Epidermal melanocyte (primary cell): ENCODE data around the gene DPP10.

Source experiments
- DNase-seq: peaks from one replicate; pipeline ENCODE4 v3.0.0; 2011; ENCODE audit warnings: low spot score; ENCODE audit not compliant: insufficient read length

The DPP10 gene

DNA sequence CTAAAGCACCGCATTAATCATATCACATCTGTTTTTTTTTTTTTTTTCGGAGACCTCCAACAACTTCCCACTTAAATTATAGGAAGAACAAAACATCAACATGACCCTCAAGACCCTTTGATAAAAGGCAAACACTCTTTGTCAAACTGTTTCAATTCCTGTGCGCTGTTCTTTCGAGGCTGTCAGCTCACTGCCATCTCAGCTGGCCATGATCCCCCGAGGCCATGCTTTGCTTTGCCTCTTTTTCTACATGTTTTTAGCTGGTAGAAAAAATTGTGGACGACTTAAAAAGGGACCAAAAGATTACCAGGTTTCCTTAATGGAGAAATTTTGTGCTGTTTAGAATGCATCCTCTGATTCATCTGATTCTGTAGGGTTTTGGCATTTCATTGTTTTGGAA, 138.2 kb downstream of the DPP10 start:
- no peak for DNase-seq

DNA sequence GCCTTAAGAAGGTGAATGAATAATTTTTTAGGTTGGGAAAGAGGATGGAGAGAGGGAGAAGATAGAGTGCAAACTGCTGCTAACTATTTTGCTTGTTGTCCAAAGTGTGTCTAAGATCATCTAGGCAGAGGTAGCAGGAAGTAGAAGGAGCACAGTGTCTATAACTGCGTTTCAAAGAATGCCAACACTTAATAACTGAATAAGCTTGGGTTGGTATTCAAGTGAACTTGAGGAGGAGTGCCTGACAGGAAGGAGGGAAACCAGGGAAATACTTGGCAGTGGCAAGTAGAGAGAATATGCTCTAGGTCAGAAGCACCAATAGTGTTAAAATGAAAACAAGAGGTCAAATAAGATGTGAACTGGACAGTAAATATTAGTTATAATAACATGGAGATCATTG, 155.9 kb downstream of the DPP10 start:
- DNase-seq = no peak

DNA sequence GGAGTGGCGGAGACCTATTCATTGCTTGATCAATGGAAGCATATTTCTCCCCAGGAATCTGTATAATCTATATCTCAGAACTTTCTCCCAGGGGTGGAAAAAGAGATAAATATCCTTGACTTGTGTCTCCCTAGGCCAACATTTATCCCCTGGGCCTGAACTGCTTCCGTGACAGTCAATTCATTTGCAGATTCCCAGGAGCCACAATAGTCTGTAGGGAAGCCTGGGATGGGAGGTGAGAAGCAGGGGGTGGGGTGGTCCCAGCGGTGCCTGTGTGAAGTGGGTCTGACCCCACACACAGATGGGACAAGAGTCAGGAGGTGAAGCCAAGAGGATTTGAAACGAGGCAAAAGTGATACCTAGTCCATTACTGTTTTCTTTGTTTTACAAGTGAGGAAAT, 166.8 kb downstream of the DPP10 start:
- DNase-seq = no peak

DNA sequence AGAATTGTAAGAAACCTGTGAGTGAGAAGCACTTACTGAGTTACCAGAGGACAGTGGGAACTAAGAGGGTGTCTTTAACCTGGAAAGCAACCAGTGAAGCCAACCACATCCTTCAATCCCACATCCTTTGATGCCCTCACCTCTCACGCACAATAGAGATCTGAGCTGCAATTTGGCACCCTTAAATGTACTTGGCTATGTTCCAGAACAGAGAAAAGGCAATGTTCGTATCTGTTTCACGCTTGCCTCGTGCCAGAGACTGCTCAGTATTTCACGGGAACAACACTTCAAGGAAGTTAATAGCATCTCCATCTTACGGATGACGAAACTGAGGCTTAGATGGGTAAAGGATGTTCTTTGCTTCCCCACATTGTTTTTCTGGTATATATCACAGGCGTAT, 167.4 kb downstream of the DPP10 start:
- no peak for DNase-seq

DNA sequence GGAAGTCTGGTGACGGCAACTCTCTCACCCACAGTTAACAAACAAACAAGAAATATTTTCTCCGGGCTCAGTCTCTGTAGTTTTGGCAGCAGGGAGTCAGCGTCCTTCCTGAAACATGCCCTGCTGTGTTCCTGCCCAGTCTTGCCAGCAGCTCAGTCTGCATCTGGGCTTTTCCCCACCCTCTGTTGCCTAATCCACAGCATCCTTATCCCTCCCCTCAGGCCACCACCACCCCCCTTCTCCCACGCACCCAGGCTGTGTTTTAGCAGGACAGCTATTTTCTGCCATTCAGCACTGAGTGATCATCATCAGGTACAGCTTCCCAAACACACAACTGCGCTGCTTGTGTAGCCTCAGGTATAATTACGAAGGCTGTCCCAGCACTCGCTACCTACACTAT, 168.2 kb downstream of the DPP10 start:
- DNase-seq = no peak

DNA sequence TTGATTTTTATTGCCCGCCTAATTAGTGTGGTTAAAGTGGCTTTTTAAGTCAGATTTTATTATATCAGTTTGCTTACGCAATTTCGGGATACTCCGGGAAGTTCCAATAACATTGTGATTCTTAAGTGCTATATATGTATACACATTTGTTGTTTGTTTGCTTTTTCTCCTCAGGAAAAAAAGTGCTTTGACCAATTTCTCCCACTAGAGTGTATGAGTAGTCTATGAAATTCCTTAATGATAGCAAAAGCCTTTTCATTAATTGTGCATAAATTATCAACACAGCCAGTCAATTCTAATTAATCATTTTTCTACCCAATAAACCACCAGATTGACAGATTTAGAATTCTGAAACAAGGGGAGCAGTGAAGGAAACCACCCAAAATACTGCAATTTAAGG, 172.2 kb downstream of the DPP10 start:
- no peak for DNase-seq

DNA sequence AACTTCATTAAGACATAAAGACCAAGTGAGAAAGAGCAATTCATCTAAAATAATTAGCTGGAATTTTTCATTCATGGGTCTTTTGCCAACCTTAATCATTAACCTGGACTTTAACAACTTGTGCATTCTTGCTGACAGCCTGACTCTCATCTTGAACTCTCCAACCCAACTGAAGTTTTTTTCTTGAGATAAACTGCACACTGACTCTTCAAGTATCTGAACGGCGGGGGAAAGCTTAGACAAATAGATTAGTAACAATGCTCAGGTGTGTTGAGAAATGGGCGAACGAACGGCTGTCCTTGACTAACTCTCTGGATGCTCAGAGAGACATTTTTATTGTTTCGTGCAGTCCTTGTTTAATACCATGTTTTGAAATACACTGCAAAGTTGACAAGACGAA, 186.0 kb downstream of the DPP10 start:
- DNase-seq = no peak

DNA sequence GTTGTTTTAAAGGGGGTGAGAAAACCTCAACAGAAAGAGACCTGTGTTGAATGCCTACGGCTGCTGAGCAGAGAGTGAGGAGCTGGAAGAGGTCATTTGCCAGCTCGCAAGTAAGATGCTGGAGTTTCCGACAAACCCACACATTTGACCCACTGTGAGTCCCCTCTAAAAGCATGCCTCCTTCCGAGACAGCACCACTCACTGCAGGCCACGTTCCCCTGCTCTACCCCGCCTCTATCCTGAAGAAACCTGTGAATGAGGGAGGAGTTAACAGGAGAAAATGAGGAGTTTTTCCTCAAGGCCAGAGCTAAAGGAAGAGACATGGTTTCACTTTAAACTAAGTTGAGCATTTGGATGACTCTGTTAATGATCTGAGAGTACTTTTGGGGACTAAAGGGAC, 188.7 kb downstream of the DPP10 start:
- no peak for DNase-seq

DNA sequence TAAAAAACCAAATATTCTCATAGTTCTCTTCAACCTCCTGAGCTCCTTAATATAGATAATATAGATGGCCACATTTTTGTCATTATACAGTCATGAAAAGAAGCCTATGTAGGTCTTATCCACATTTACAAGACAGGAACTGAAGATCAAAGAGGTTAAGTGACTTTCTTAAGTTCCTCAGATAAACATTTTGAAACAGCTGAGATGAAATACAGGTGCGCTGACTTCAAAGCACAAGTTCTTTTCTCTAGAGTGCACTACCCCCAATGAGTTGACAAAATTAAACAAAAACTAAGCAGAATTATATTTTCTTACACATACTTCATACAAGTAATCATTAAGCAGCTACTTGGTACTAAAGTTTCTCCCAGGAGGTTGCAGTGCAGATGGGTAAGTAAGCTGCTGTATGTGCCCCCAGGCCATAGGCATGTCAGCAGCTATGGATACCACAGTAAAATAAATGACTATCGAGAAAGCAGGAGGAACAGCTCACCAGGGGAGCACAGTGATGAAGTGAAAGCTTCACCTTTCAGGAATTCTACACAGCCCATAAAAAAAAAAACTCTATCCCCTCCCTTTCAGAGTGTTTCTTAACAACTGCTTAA, 199.8 kb downstream of the DPP10 start:
- no peak for DNase-seq

DNA sequence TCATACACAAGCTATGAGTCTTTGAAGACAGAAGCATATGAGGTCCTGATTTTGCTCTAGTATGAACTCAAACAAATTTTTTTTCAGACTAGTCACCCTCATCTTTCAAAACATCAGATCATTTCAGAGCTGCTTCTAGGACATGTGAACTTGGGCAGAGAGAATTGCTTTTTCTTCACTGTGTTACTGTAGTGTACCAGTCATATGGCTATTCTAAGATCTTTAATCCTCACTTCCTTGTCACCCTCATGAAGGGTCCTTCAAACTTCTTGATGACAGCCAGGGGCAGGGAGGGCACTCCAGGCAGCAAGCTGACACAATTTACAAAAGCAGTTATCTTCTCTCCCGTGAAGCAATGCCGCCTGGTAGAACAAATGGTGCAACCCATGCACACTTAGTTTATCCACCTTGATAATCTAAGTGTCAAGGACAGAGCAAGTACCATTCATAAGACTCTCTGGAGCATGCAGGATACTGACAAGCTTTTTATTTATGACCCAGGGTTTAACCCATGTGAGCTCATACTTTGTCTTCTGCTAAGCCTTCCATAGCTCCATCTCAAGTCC, 200.6 kb downstream of the DPP10 start:
- no peak for DNase-seq

DNA sequence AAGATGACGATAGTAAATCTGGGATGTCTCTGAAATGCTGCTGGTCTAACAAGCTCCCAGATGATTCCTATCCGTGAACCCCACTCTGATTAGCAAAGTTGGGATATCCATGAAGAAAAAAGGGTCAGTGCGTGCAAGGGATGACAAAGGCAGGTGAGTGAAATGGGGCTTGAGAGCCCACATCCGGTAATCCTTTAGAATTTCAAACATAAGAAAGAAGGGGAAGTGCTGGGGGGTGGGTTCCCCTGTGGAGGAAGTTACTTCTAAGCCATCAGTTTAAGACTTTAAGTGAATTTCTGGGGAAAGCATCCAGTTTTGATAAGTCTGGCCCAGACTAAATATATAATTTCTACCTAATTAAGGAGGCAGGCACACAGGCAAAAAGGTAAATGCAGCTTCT, 209.5 kb downstream of the DPP10 start:
- DNase-seq = no peak

DNA sequence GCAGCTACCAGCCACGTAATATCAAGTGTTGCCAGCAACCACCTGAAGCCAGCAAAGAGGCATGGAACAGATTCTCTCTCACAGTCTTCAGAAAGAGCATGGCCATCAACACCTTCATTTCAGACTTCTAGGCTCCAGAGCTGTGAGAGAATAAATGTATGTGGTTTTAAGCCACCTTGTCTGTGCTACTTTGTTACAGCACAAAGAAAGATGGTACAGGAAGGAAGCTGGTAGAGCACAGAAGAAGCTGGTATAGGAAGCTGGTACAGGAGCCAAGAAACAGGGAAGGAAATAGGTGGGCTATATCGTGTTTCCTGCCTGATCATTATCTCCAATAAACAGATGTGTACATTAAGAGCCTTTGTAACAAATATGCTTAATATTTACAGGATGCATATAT, 217.4 kb downstream of the DPP10 start:
- no peak for DNase-seq

DNA sequence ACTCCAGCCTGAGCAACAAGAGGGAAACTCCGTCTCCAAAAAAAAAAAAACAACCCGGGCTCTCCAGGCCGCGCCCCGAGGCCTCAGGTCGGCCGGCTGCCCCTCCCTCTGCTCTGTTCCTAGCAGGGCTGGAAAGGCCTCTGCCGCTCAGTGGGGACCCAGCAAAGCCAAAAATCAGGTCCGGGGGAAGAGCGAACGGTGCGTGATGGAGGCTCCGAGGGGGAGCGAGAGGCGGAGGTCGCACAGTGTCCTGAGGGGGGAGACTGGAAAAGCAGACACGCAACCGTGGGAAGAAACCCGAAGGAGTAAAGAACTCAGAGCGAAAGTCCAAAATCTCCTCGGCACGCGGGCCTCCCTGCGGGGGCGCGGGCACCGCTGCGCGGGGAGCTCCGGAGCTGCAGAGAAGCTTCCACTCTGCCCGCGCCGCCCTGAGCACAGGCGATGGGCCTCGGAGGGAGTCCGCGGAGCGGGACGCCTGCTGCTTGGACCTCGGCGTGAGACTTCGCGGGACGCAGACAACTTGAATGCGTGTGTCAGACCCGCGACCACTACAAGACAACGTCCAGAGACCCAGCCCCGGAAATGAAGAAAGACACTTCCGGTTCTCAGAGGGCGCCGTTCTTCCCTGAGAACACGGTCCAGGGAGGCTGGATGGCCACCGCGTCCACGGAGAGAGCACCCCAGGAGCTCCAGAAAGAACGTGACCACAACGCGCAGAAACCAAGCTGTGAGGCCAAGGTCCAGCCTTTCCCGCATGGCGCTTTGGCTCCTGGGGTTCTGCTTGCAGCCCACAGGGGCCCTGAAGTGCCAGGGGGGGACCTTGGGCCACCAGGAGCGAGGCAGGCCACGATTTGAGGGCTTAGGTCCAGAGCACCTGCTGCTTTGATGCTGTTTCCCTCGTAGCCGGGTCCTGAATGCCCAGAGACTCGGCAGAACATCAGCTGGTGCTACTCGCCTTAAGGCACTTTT, 219.8 kb downstream of the DPP10 start:
- DNase-seq = no peak

DNA sequence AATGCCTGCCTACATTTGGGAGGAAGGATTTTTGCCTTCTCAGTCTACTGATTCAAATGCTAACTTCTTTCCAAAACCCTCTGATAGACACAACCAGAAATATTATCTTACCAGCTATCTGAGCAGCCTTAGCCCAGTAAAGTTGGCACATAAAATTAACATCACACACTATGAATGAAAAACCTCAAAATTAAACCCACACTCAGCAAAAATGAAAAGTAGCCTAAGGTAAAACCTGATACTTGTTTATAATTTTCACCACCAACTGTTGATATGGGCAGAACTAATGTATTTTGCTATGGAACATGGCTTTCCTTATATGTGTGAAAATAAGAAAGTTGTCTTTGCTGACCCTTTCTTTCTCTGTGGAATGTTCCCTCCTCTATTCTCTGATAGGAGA, 226.0 kb downstream of the DPP10 start:
- DNase-seq = no peak

DNA sequence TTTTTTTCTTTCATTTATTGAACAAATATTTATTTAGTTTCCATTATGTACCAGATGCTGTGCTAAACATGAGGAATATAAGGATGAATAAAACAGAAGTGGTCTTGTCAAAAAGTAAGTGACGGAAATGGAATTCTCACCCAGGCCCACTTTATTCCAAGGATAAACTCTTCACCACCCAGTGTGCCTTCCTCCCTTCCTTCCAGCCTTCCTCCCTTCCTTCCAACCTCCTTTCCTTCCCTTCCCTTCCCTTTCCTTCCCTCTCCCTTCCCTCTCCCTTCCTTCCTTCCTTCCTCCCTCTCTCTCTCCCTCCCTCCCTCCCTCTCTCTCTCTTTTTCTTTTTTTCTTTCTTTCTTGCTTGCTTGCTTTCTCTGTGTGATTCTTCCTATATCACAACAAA, 240.8 kb downstream of the DPP10 start:
- no peak for DNase-seq

DNA sequence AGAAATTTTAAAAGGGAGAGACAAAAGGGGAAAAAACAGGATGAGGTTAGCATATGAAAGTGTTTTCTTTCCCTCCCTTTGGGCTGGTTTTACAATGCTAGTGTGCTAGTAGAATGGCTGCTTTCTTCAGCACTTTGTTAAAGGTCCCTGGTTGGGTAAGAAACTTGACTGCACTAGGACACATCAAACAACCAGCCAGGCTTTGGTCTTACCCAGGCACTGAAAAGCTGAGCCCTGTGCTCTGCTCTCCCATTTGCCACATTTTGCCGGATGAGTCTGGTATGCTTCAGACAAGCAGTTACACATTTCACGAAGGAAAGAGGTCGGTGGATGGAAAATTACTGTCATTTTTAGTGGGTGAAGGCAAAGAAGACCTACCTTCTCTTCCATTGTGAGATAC, 242.0 kb downstream of the DPP10 start:
- DNase-seq = no peak

DNA sequence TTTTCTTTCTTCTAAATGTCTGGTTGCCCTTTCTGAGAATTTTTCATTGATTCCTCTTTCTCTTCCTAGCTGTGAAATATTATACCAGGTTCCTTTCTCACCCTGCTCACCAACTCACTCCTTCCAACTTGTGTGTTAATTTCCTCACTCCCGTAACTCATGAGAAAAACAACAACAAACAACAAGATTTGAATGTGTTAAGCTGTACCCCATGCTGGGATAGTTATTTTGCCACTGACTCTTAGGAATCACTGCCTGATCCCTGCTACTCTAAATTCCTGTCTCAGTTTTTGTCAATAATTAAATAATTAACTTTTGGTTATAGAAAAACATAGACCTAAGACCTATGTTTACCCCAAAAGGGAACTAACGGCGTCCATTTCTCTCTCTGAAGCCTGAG, 242.7 kb downstream of the DPP10 start:
- DNase-seq = no peak

DNA sequence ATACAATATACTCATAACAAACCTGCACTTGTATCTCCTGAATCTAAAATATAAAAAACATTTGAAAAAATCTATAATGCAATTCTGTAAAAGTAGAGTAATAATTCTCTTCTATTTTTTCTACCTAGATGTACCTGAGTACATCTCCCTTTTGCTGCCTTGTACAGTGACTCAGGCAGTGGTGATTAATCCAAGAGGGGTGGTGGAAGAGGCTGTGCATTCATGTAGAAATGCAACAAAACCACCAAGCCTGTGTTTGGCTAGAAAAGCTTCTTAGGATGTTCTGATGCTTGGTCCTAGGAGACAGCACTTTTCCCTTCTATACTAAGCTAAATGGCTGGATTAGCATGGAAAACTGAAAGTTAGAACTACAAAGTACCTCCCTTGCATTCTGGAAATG, 245.8 kb downstream of the DPP10 start:
- no peak for DNase-seq

DNA sequence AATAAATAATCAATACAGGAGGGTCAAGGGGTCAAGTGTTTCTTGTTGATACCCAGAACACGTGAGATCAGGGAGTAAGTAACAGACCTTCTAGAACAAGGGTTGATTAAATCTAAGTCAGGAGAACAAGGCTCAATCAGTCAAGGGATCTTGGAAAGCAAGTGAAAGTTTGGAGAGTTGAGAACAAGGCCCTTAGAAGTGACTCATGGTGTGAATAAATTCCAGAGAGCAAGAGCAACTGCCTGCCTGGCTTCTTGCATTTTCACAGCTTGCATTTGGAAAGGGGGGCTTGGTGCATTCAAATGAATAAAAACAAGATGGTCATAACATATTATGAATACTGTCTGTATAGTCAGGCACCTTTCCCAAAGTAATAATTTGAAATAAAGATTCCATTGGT, 256.1 kb downstream of the DPP10 start:
- DNase-seq = no peak

DNA sequence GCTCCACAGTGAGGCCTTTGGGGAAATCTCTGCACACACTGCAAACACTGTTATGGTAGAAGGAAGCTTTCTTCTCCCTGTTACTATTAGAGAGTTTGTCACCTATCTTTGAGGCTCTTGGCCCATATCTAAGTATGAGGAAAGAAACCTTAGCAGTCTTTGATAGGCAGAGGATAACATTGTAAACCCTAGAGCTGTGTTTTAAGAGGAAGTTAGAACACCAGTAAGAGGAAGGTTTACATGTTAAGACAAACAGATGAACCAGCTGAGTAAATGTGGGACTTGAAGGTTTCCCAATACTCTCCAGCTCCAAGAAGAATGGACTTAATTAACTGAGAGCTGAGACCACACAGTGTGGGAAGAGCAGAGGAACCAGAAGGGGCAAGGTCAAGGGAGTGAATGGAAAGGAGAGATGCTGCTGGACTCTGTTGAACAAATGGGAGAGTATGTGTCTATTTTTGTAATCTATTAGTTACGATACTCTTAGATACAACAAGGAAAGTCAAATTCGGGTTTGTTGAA, 257.0 kb downstream of the DPP10 start:
- no peak for DNase-seq

DNA sequence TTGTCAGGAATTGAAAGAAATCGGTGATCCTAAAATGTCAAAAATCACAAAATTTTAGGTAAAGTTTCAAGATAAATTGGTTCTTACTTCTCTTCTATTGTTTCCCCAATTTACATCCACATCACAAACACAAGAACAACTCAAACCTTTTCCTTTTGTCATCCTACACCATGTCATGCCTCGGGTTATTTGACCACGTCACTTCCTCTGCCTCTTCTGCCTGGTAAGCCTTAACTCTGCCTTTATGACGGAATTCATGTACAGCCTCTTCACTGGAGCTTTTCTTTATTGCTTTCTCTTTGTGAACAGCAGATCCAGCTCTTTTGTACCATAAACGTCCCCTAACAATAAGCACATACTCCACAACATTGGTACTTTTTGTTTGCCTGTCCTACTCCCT, 258.0 kb downstream of the DPP10 start:
- no peak for DNase-seq
